GM19238 (cell line): ENCODE data around the gene FOXB2.

ENCODE experiments used
- DNase-seq: peaks from one replicate; pipeline ENCODE4 v3.0.0; 2011; ENCODE audit warnings: low spot score; ENCODE audit not compliant: insufficient read length

Gene FOXB2

DNA sequence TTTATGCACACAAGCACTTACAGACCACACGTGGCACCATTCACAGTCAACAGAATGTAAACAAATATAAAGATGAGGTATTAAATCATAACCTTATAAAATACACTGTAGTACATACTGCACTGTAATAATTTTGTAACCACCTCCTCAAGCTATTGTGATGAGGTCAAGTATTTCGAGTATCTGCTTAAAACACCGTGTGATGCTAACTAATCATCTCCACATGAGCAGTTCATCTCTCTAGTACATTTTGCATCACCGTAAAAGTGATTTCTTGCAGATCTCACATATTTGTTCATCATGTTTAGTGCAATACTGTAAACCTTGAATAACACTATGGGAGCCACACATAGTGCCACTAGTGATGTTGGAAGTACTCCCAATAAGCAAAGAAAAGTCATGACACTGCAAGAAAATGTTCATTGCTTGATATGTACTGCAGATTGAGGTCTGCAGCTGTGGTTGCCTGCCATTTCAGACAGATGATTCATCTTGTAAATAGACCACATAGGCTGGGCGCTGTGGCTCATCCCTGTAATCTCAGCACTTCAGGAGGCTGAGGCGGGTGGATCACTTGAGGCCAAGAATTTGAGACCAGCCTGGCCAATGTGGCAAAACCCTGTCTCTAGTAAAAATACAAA is 44.3 kb downstream of the FOXB2 start:
- DNase-seq, result no peak

DNA sequence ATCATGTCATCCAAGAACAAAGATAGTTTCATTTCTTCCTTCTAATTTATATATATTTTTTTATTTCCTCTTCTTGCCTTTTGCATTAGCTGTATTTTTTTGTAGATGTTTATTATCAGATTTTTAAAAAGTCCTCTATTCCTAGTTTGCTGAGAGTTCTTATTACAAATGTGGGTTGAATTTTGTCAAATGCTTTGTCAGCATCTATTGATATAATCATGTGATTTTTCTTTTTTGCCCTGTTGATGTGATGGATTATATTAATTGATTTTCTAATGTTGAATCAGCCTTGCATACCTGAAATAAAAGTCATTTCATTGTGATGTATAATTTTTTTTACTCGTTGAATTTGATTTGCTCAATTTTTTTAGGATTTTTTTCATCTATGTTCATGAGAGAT is 46.9 kb downstream of the FOXB2 start:
- no peak for DNase-seq
